SKM-1 treated with dmso at 0.1 percent for 144 hours (cell line): Measurements from ENCODE around the gene PDZRN3.

Experiments
- DNase-seq: peaks from one replicate; lab custom pipeline; 2025; ENCODE audit not compliant: unreplicated experiment; lab: John Stamatoyannopoulos, UW

Gene PDZRN3

DNA sequence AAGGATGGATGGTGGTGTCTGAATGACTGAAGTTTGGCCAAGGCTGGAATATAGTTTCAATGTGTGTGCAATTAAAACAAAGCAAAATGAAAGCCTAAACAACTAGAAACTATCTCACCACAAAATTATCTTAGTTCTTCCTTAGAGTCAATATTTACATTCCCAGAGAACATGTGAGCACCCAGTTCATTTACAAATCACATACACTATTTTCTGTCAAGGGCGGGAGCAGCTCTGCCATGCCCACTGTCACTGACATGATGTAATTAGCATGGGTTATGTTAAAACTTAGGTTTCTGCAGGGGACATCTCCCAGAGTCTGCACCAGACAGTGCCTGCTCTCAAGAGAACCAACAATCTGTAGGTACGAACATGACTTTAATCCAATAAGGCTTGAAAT lies 65.0 kb downstream of the PDZRN3 start:
- DNase-seq = no peak

DNA sequence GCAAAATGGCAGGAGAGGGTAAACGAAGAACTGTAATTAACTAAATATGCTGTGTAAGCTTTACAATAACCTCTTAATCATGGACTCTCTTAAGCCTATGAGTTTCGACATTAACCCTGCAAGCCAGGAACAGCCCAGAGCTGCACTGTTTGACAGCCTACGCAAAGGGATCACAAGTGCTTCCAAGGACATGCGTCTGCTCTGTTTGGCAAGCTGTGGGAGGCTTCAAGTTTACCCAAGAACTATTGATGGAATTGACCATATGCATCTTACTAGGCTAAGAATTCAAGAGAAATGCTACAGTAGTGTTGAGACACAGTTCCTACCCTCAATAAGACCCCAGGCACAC lies 66.0 kb downstream of the PDZRN3 start:
- DNase-seq = no peak

DNA sequence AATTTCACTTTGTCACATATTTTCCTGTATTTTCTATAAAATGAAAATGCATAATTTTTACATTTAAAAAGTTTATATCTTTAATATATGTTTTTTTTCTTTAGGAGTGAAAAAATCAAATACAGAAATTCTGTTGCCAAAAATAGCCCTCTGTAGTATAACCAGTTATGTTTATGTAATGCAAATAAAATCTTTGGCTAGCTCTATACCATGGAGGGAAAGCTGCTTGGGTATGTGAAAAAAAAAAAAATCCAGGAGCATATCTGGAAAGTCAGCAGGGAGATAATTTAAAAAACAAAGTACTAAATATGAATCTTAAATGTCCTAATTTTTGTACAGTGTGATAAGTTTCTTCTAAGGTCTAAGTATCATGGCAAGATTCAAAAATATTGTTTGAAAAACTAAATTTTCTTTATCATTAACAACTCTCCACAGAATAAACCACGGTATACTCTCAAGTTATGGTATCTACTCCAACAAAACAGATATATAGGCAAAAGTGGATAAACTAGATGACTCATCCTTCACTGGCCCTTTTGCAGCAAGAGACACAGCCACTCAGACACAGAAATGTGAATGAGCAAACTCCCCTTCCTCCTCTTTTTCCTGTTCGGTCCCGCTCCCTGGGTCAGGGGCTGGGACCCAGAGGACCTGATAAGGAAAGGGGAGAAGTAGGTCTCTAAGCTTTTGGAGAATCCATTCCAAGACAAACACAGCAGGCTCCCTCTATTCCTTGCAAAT lies 66.6 kb downstream of the PDZRN3 start:
- no peak for DNase-seq

DNA sequence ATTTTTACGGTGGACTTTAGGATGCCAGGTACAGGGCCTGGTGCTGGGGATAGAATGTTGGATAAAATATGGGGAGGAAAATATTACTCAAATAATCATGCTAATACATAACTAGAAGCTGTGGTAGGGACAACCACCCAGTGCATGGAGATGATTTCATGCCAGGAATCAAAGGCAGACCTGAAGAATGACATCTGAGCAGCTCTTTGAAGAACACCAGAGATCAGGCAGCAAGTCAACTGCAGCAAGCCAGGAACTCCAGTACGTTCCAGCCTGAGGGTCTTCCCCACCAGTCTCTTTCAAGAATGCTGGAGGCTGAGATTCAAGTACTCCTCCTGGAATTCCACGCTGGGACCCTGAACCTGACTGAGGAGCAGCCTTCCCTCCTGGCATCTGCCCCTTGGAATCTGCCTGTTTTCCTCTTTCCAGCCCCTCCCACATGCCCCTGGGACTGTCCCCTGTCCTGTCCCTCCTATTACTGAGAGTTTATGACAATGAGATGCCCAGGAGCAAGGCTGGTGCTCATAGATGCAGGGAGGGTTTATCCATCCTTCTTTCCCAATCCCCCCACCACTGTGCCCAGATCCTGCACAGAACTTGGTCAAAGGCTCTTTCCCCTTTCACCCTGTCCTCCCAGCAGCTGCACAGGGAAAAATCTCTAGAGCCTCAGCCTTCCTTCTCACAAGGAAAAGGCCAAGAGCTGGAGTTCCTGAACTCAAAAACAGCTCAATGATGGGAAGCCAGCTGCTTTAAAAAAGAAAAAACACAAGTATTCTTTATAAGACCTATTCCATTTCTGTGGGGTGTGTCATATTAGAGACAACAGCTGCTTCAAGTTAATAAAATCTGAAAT lies 68.0 kb downstream of the PDZRN3 start:
- DNase-seq = no peak

DNA sequence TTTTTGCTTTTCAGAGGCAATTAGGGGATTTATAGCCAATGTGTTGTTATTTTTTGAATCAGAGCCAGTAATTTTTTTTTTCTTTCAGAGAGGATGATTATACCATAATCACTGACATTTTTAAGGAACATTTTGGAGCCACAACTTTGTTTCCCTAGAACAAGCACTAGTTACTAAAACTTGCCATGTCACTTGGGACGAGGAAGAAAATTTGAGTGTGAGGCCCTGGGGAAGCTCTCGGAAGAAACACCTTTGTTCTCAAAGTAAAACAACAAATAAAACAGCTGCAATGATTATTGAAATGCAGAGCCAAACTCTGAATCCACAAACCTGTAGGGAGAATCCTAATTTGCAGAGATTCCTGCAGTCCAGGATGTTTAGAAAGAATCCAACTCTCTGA lies 69.7 kb downstream of the PDZRN3 start:
- no peak for DNase-seq

GRCh38 chr3:73552700-73553099 lies 72.0 kb downstream of the PDZRN3 start:
- no peak for DNase-seq

DNA sequence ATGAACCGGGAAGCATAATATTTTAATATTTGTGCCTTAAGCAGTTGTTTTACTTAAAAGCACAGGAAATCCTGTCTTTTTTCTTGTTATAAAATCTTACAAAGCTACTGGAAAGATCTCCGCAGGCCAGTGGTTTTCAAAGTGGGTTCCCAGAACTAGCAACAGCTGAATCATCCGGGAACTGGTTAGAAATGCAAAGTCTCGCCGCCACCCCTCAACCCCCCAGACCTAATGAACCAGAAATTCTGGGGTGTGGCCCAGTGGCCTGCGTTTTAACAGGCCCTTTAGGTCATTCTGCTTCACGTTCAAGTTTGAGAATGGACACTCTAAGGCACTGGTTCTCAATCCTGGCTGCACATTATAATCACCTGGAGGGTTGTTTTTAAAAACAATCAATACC lies 74.7 kb downstream of the PDZRN3 start:
- DNase-seq = no peak

DNA sequence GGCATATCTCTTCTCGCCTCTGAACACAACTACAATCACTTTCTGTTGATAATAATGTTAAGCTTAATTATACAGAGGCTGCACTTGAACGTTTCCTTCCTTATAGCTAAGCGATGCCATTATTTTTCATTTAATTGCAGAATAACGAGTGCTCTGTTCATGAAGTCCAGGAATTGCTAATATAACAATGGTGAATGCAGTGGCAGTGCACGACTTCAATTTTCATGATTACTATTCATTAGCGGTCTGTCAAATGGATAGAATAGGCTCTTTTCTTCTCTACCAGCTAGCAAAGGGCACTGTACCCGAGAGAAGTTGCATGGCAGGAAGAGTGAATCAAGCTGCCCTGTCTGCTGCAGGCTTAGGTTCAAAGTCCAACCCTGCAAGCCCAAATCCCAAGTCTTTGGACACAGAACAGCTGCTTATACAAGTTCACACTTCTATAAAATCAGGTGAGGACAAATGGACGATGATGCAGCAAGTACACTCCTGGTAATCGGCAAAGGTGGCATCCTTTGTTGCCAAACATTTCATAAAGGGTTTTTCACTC lies 75.6 kb downstream of the PDZRN3 start:
- no peak for DNase-seq

DNA sequence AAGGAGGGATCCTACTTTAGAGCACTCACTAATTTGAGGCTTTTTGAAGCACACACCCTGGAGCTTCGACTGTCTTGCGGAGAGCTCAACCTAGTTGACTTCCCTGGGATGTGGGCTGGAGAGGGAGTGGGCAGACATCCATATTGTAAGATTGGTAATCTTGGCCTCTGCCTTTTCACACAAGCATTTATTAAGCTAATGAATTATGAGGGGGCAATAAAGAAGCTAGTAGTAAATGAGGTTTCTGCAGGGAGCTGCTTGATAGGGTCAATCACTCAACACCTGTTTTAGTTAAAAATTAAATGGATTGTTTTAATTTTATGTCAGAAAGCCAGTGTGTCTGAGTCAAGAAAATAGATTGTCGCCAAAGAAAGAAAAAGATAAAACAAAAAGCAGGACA lies 76.3 kb downstream of the PDZRN3 start:
- no peak for DNase-seq

GRCh38 chr3:73547427-73548248 lies 77.1 kb downstream of the PDZRN3 start:
- no peak for DNase-seq

- DNase-seq = no peak
Observed at GRCh38 chr3:73546961-73547360, 77.8 kb downstream of the PDZRN3 start.

GRCh38 chr3:73543412-73543811 lies 81.3 kb downstream of the PDZRN3 start:
- DNase-seq = no peak

DNA sequence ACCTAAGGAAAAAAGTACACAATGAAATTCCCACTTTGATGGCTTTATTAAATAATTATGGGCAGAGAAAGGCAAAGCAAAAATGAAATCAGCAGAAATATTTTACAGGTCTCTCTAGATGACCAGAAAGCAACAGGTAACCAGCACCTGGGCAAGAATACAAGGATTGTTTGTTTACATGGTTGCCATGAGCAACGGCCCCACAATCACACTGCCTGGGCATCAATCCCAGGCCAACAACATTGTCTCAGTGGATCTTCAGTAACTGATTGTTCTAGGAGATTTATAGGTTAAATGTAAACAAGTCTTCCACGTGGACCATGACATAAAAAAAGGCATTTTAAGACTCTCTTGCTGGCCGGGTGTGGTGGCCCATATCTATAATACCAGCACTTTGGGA lies 82.6 kb downstream of the PDZRN3 start:
- no peak for DNase-seq

DNA sequence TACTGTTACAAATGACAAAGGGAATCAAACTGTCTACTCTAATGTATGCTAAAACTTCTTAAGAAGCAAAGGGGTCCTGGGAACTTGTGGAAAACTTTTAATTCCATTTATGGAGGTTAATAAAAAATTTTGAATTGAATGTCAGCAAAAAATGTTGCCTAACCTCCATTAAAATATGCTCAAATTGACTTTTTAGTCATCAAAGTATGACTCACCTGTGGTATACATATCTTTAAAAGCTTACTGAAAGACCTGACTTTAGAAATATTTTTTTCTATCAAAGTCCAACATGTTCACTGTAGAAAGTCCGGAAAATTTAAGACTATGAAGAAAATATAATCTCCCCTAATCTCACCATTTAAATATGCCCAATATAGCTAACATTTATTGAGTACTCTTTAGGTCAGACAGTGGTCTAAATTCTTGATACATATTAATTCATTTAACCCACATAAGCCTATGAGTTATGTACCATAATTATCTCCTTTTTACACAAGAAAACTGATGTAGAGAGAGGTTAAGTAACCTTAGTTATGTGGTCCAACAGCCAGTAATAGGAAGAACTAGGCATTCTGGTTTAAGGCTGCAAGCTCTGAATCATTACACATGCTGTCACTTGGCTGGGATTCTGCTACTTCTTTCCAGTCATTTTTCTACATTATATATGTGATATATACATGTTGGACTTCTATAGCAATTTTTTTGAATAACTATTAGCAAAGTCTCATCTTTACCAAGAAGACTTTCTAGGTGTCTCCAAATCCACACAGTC lies 83.6 kb downstream of the PDZRN3 start:
- no peak for DNase-seq

DNA sequence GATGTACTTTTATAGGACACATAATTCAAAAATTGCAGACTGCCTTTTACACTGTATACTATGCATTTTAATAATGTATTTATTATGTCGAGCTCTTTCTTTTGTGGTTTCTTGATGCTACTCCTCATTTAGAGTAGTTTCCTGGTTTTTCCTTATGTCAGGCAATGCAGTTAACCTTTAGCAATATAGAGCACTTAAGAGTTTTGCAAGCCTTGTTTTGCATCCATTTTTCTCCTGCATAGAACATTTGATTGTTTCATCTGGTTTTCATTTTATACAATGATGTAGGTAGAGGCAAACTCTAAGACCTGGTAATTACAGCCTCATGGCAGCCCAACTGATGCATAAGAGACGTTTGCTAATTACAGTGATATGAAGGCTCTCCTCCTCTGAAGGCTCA lies 86.3 kb downstream of the PDZRN3 start:
- DNase-seq = no peak

GRCh38 chr3:73536952-73537351 lies 87.8 kb downstream of the PDZRN3 start:
- no peak for DNase-seq

DNA sequence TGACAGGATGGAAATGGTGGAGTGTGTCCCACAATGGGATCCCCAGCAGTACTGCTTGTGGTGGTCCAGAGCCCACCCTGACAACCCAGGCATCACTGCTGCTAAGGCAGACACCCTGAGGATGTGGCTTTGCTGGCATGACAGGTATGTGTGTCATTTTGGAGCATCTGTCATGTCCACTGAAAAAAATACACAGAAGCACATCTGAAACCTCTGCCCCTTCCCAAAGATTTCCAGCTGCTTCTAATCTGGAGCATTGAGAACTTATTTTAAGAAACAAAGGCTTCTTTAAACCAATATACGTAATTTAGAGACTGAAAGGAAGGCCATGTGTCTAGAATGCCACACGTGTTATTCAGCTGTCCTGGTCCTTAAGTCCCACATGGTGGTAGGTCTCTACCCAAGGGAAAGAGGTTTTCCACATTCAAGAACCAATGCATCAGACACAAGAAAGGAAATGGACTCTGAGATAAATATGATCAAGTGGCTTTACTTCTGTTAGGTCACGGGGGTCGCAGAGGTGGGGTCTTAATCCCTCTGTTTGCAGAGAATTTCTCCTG lies 88.3 kb downstream of the PDZRN3 start:
- no peak for DNase-seq

GRCh38 chr3:73535931-73536330 lies 88.8 kb downstream of the PDZRN3 start:
- no peak for DNase-seq

- no peak for DNase-seq
Observed at GRCh38 chr3:73535137-73535536, 89.6 kb downstream of the PDZRN3 start.

GRCh38 chr3:73530022-73530396 lies 94.7 kb downstream of the PDZRN3 start:
- no peak for DNase-seq
